GM23338 (cell line): ENCODE data around the gene ULK3. TPM values are rescaled to one million over a fixed set of nuclear protein-coding genes. Genes with fewer than 3 reads are reported as not detected.

Experiments used
- ATAC-seq: fragments of 200-7000 bp; cut with Tn5 transposase; 3 replicates; pipeline ENCODE4 v1.9.1; 2020
- DNase-seq: peaks from one replicate; pipeline ENCODE4 v3.0.0-alpha.2; 2015; ENCODE audit warnings: low spot score
- H2AFZ ChIP-seq: fragments of 200-600 bp; sonication (generic); 2 replicates; pipeline ENCODE4 v1.8.0; 2016; ENCODE audit warnings: antibody characterized with exemption, mild to moderate bottlenecking, moderate library complexity
- H3F3A ChIP-seq: fragments of 200-600 bp; sonication (generic); replicated peaks from 2 replicates; pipeline ENCODE4 v1.8.0; 2017; ENCODE audit warnings: antibody characterized with exemption, mixed run types, low read depth
- H3K27ac ChIP-seq: fragments of 200-600 bp; sonication (generic); 2 replicates; pipeline ENCODE4 v1.6.1; 2016; ENCODE audit warnings: low read depth
- H3K27me3 ChIP-seq: fragments of 200-600 bp; sonication (generic); 2 replicates; pipeline ENCODE4 v1.8.0; 2016; ENCODE audit warnings: mild to moderate bottlenecking, mixed run types, moderate library complexity; ENCODE audit not compliant: insufficient read depth
- H3K36me3 ChIP-seq: fragments of 200-600 bp; sonication (generic); 2 replicates; pipeline ENCODE4 v1.8.0; 2016; ENCODE audit warnings: mild to moderate bottlenecking; ENCODE audit not compliant: insufficient read depth
- H3K4me1 ChIP-seq: fragments of 200-600 bp; sonication (generic); 2 replicates; pipeline ENCODE4 v1.8.0; 2016; ENCODE audit warnings: mild to moderate bottlenecking, moderate library complexity; ENCODE audit not compliant: insufficient read depth
- H3K4me2 ChIP-seq: fragments of 200-600 bp; sonication (generic); 2 replicates; pipeline ENCODE4 v1.7.1; 2017; ENCODE audit warnings: mixed run types
- H3K4me3 ChIP-seq: fragments of 200-600 bp; sonication (generic); 2 replicates; pipeline ENCODE4 v1.6.1; 2016; ENCODE audit warnings: mixed run types
- H3K79me2 ChIP-seq: fragments of 200-600 bp; sonication (generic); replicated peaks from 2 replicates; pipeline ENCODE4 v1.8.0; 2017; ENCODE audit warnings: mild to moderate bottlenecking; ENCODE audit not compliant: insufficient read depth
- H3K9me2 ChIP-seq: fragments of 200-600 bp; sonication (generic); 2 replicates; pipeline ENCODE4 v1.8.0; 2017; ENCODE audit not compliant: insufficient read depth
- H4K20me1 ChIP-seq: fragments of 200-600 bp; sonication (generic); replicated peaks from 2 replicates; pipeline ENCODE4 v1.8.0; 2017; ENCODE audit warnings: mild to moderate bottlenecking; ENCODE audit not compliant: insufficient read depth
- H3K27ac Mint-ChIP-seq: 2 replicates; pipeline ENCODE4 v1.8.0; 2020; ENCODE audit warnings: inconsistent platforms, mild to moderate bottlenecking, moderate library complexity, mixed read lengths
- H3K27me3 Mint-ChIP-seq: 3 replicates; pipeline ENCODE4 v1.8.0; 2022; ENCODE audit warnings: low read depth, mild to moderate bottlenecking, moderate library complexity, mixed read lengths, inconsistent platforms; ENCODE audit not compliant: insufficient read depth, poor library complexity
- H3K36me3 Mint-ChIP-seq: 3 replicates; pipeline ENCODE4 v1.8.0; 2021; ENCODE audit warnings: low read depth, mild to moderate bottlenecking, inconsistent platforms, moderate library complexity, mixed read lengths
- H3K4me1 Mint-ChIP-seq: 3 replicates; pipeline ENCODE4 v1.8.0; 2020; ENCODE audit warnings: mild to moderate bottlenecking, inconsistent platforms, mixed read lengths
- H3K4me3 Mint-ChIP-seq: 3 replicates; pipeline ENCODE4 v1.8.0; 2021; ENCODE audit warnings: moderate library complexity, mild to moderate bottlenecking, inconsistent platforms, mixed read lengths
- H3K9me3 Mint-ChIP-seq: 3 replicates; pipeline ENCODE4 v1.8.0; 2020; ENCODE audit warnings: moderate library complexity, mild to moderate bottlenecking, inconsistent platforms, mixed read lengths
- CREB1 ChIP-seq: fragments of 250-450 bp; sonication (Bioruptor Pico); IDR thresholded peaks from 2 replicates; pipeline ENCODE4 v1.5.0; 2020; ENCODE audit warnings: low read depth, mild to moderate bottlenecking, moderate library complexity
- CTCF ChIP-seq, 2 experiments: fragments of 200-600 bp in 1 of 2; sonication (generic) in 1 of 2; conservative IDR thresholded peaks; 2 replicates each; pipeline versions ENCODE4 v1.5.1 to v1.6.1; 2016 to 2017; ENCODE audit warnings: antibody characterized with exemption in 2 of 2, low read depth in 2 of 2, mild to moderate bottlenecking in 2 of 2, moderate library complexity in 1 of 2
- ETS1 ChIP-seq: IDR thresholded peaks from 2 replicates; pipeline ENCODE4 v1.6.1; 2016; ENCODE audit warnings: antibody characterized with exemption
- JUNB ChIP-seq: IDR thresholded peaks from one replicate; pipeline ENCODE4 v1.6.1; 2016; ENCODE audit warnings: antibody characterized with exemption; ENCODE audit not compliant: unreplicated experiment
- NANOG ChIP-seq: IDR thresholded peaks from 2 replicates; pipeline ENCODE4 v1.6.1; 2016; ENCODE audit warnings: antibody characterized with exemption, borderline replicate concordance
- POLR2AphosphoS5 ChIP-seq: IDR thresholded peaks from 2 replicates; pipeline ENCODE4 v1.6.1; 2016; ENCODE audit warnings: antibody characterized with exemption, low read depth
- REST ChIP-seq: IDR thresholded peaks from one replicate; pipeline ENCODE4 v1.6.1; 2018; ENCODE audit warnings: antibody characterized with exemption; ENCODE audit not compliant: unreplicated experiment
- ZNF114 ChIP-seq: fragments of 250-450 bp; sonication (Bioruptor Pico); IDR thresholded peaks from 2 replicates; pipeline ENCODE4 v1.5.0; 2020; ENCODE audit warnings: mild to moderate bottlenecking, moderate library complexity
- polyA plus RNA-seq: library from polyadenylated mRNA; unstranded; fragments of >200 nt; fragmentation: Nextera tagmentation; extraction: Ambion mirVana; gene quantifications from 2 replicates; pipeline ENCODE4 v1.2.1, GENCODE V29; 2016
- total RNA-seq: library from RNA; depleted of rRNA; stranded (reverse); fragments of >200 nt; shearing (Covaris generic); gene quantifications from 2 replicates; pipeline ENCODE4 v1.2.3, GENCODE V29; 2014

ULK3 gene
- total and polyA plus RNA-seq, 2 experiments from 2014 or later, result 20.3 to 35.4 TPM

- TF ChIP-seq CREB1 (CRISPR knock-in tag), result no peak
Measured at GRCh38 chr15:74788683-74789151, 54.2 kb downstream of the ULK3 start (continued).

- peaks cover 16% of the 10 kb centered on the region for H3K79me2 ChIP-seq
Measured at GRCh38 chr15:74788042-74788682, 54.8 kb downstream of the ULK3 start.

More at GRCh38 chr15:74788042-74788682, 54.8 kb downstream of the ULK3 start:
- Mint-ChIP-seq H3K4me1 (peaks cover 38% of the 10 kb centered on the region), H3K36me3 (no peaks in the 10 kb centered on the region), H3K4me3 (no peak overlapping the region; the same call in 2 of the 3 replicates), H3K9me3 (no peaks in the 10 kb centered on the region), H3K27me3 (peaks cover 22% of the 10 kb centered on the region), H3K27ac (no peak overlapping the region)
- ATAC-seq (no peak), DNase-seq (no peak)
- Histone ChIP-seq H3K9me2 (no peaks in the 10 kb centered on the region), H3K27me3 (no peaks in the 10 kb centered on the region), H3K4me1 (peaks cover 31% of the 10 kb centered on the region), H4K20me1 (peaks cover 47% of the 10 kb centered on the region), H3K27ac (no peak overlapping the region), H3K4me2 (peak overlapping the region; percentile 69), H3K36me3 (no peaks in the 10 kb centered on the region), H3K4me3 (no peak overlapping the region), H3F3A (peaks cover 7% of the 10 kb centered on the region), H2AFZ (no peak overlapping the region)
- TF ChIP-seq CREB1 (CRISPR knock-in tag) (no peak), CTCF (conservative IDR thresholded peaks at IDR 0.05; ENCODE audit: low read depth in 2 of 2) (no peak), NANOG (no peak), ZNF114 (CRISPR knock-in tag) (no peak), JUNB (no peak), REST (no peak), POLR2AphosphoS5 (no peak), ETS1 (no peak)
